Measurements from ENCODE around the gene LEMD2. TPM values are rescaled to one million over a fixed set of nuclear protein-coding genes. Genes with fewer than 3 reads are reported as not detected.

LEMD2 gene
- total RNA-seq, 1 experiment from 2014 or later, result 43.9 TPM

DNA sequence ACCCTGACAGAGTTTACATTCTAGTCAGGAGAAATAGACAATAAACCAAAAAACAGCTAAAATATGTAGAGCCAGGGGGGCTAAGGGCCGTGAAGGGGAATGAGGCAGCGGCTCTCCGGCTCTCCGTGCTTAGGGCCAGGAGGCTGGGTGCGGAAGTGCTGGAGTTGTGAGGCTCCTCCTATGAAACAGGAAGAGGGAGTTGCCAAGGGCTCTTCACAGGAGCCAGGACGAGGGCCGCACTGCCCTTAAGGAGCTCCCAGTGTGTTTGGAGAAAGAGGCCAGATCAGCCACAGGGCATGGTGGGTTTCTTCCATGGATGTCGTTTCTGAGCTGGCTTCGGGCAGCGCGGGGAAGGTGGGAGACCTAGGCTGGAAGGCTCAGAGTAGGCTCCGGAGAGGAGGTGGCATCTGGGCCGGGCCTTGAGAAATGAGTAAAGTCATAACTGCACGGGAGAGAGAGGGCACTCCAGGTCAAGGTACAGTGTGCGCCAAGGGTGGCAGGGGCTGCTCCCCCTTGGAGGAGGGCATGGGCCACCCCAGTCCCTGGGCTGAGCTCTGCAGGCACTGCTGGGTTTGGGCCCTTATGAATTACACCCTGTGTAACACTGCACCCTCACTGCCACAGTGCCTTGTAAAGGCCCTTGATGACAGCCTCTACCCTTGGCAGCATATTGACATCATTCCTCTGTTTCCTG lies 35.7 kb upstream of the LEMD2 start (continued):
- peak; percentile 80 for TF ChIP-seq POLR2AphosphoS5 (IDR thresholded peaks at IDR 0.05; ENCODE audit: low read depth, low read length)
- no peak for TF ChIP-seq EGR1 (IDR thresholded peaks at IDR 0.05; ENCODE audit: low read depth)
- TF ChIP-seq CBX3 (IDR thresholded peaks at IDR 0.05; ENCODE audit: low read depth), result no peak
- no peak for TF ChIP-seq FOSL1 (IDR thresholded peaks at IDR 0.05; ENCODE audit: low read depth)
- no peak for TF ChIP-seq SIN3A (IDR thresholded peaks at IDR 0.05; ENCODE audit: low read depth)
- no peak for TF ChIP-seq SP1 (IDR thresholded peaks at IDR 0.05; ENCODE audit: low read depth)
- TF ChIP-seq, protein P1, sequence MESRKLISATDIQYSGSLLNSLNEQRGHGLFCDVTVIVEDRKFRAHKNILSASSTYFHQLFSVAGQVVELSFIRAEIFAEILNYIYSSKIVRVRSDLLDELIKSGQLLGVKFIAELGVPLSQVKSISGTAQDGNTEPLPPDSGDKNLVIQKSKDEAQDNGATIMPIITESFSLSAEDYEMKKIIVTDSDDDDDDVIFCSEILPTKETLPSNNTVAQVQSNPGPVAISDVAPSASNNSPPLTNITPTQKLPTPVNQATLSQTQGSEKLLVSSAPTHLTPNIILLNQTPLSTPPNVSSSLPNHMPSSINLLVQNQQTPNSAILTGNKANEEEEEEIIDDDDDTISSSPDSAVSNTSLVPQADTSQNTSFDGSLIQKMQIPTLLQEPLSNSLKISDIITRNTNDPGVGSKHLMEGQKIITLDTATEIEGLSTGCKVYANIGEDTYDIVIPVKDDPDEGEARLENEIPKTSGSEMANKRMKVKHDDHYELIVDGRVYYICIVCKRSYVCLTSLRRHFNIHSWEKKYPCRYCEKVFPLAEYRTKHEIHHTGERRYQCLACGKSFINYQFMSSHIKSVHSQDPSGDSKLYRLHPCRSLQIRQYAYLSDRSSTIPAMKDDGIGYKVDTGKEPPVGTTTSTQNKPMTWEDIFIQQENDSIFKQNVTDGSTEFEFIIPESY (IDR thresholded peaks at IDR 0.05; ENCODE audit: extremely low read depth, insufficient replicate concordance, low read length), result no peak
- TF ChIP-seq EZH2phosphoT487 (IDR thresholded peaks at IDR 0.05; ENCODE audit: borderline replicate concordance), result no peak

DNA sequence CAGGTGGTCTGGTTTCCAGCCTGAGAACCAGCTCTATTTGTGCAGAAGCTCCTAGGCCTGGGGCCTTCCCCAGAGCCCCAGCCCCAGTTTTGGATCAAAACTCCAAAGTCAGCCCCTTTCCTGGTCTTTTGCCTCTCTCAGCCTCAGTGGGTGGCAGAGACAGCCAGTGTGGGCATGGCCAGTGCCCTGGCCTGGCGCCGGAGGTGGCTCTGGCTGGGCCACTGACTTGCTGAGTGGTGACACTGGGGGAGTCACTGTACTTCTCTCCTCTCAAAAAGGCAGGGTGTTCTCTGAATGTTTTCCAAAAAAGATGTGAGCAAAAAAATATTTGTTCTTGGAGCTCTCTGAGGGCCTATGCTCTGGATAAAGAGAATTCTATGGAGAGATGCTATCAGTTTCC lies 34.9 kb upstream of the LEMD2 start:
- no peak for ATAC-seq
- peak overlapping the region in 1 of 2 experiments; percentile 53; a peak in 1 of 4 replicates for H3K4me3 ChIP-seq (replicated peaks in 1 of 2; ENCODE audit: low read depth in 1 of 2, low read length in 2 of 2)
- H3K27ac ChIP-seq (ENCODE audit: low read depth, low read length), result no peak overlapping the region
- peak overlapping the region; percentile 46; the same call in 1 of the 2 replicates for H3K9ac ChIP-seq (ENCODE audit: low read length)
- CTCF ChIA-PET, result no interaction called here
- no peaks in the 10 kb centered on the region for H3K9me3 ChIP-seq (ENCODE audit: control insufficient read depth in 1 of 2, insufficient read depth in 1 of 2, low read depth in 1 of 2, low read length in 2 of 2)
- H3K4me1 ChIP-seq (ENCODE audit: control insufficient read depth in 1 of 2, insufficient read depth in 2 of 2, low read length in 2 of 2), result peaks cover 0 to 26% of the 10 kb centered on the region in 2 experiments; a peak in 3 of 4 replicates
- H4K20me1 ChIP-seq (ENCODE audit: insufficient read depth), result no peaks in the 10 kb centered on the region
- no peak overlapping the region for H2AFZ ChIP-seq (ENCODE audit: low read depth, low read length, poor library complexity, severe bottlenecking)
- H3K36me3 ChIP-seq (ENCODE audit: control insufficient read depth in 1 of 2, insufficient read depth in 2 of 2, low read length in 2 of 2), result no peaks in the 10 kb centered on the region
- no peaks in the 10 kb centered on the region for H3K79me2 ChIP-seq (ENCODE audit: insufficient read depth, low read length)
- no TSS peak for BruUV-seq (replicated peaks)
- RAD21 ChIA-PET (ENCODE audit: low non-redundant PET in 1 of 2, low total read pairs in 2 of 2, uncharacterized antibody in 2 of 2, unreplicated experiment in 2 of 2), result no interaction called here
- TF ChIP-seq SP1 (IDR thresholded peaks at IDR 0.05; ENCODE audit: low read depth) (no peak), POLR2AphosphoS5 (IDR thresholded peaks at IDR 0.05; ENCODE audit: low read depth, low read length) (no peak), ZFX (IDR thresholded peaks at IDR 0.05) (no peak), FOSL1 (IDR thresholded peaks at IDR 0.05; ENCODE audit: low read depth) (no peak), RAD21 (IDR thresholded peaks at IDR 0.05; ENCODE audit: low read depth) (no peak)
- TF ChIP-seq, protein P1 (IDR thresholded peaks at IDR 0.05; ENCODE audit: extremely low read depth, insufficient replicate concordance, low read length), result no peak
- TF ChIP-seq, protein P2, sequence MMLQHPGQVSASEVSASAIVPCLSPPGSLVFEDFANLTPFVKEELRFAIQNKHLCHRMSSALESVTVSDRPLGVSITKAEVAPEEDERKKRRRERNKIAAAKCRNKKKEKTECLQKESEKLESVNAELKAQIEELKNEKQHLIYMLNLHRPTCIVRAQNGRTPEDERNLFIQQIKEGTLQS (IDR thresholded peaks at IDR 0.05), result no peak
- 0 out of 2 replicates have a peak, but pooled peaks cover under 1% of the 10 kb centered on the region for H3K27me3 ChIP-seq (ENCODE audit: insufficient read depth, low read length)
- POLR2A ChIA-PET, result no interaction called here
- intact Hi-C loops (cut with micrococcal nuclease), result no loop called here
- no peaks in the 10 kb centered on the region for H3K9me2 ChIP-seq (ENCODE audit: insufficient read depth)
- H3K4me2 ChIP-seq (ENCODE audit: low read length), result peak overlapping the region; percentile 63
- DNase-seq (ENCODE audit: low read depth, low spot score), result no peak
